ENCODE results near the gene CYCS.

GRCh38 chr7:25101817-25102216 is 23.2 kb downstream of the CYCS start:
- TF ChIP-seq, protein P1, sequence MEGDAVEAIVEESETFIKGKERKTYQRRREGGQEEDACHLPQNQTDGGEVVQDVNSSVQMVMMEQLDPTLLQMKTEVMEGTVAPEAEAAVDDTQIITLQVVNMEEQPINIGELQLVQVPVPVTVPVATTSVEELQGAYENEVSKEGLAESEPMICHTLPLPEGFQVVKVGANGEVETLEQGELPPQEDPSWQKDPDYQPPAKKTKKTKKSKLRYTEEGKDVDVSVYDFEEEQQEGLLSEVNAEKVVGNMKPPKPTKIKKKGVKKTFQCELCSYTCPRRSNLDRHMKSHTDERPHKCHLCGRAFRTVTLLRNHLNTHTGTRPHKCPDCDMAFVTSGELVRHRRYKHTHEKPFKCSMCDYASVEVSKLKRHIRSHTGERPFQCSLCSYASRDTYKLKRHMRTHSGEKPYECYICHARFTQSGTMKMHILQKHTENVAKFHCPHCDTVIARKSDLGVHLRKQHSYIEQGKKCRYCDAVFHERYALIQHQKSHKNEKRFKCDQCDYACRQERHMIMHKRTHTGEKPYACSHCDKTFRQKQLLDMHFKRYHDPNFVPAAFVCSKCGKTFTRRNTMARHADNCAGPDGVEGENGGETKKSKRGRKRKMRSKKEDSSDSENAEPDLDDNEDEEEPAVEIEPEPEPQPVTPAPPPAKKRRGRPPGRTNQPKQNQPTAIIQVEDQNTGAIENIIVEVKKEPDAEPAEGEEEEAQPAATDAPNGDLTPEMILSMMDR (IDR thresholded peaks at IDR 0.05; ENCODE audit: insufficient read depth, low read depth, low read length), result no peak
- TF ChIP-seq EZH2 (IDR thresholded peaks at IDR 0.05; ENCODE audit: insufficient read depth, low read length), result no peak
